K562 (cell line): ENCODE measurements around the gene RPS19BP1. TPM values are rescaled to one million over a fixed set of nuclear protein-coding genes. Genes with fewer than 3 reads are reported as not detected.
A peak's percentile ranks its signal among the peaks of the same experiment; 100 is the strongest.

ENCODE experiments used
- CEBPG ChIP-seq, 3 experiments: fragments of 200-800 bp in 1 of 3; sonication (Bioruptor generic) in 1 of 3; sonication (generic) in 1 of 3; formaldehyde crosslinking in 1 of 3; IDR thresholded peaks in 2 of 3; conservative IDR thresholded peaks in 1 of 3; 2 replicates each; pipeline versions ENCODE4 v1.6.1 to v1.8.0; 2016 to 2022; ENCODE audit warnings: missing compliant biosample characterization in 2 of 3, missing genetic modification characterization in 2 of 3, mild to moderate bottlenecking in 1 of 3, missing genetic modification reagents in 1 of 3
- CHD2 ChIP-seq: IDR thresholded peaks from 2 replicates; pipeline ENCODE4 v1.6.1; 2011; ENCODE audit warnings: low read depth, low read length
- FOXP1 ChIP-seq: sonication (generic); formaldehyde crosslinking; IDR thresholded peaks from 2 replicates; pipeline ENCODE4 v1.8.0; 2022; ENCODE audit warnings: mild to moderate bottlenecking, missing genetic modification reagents
- GABPA ChIP-seq: fragments of 200-800 bp; sonication (Bioruptor generic); conservative IDR thresholded peaks from 2 replicates; pipeline ENCODE4 v1.6.1; 2016; ENCODE audit warnings: low read depth, missing genetic modification characterization, missing compliant biosample characterization
- HDAC2 ChIP-seq: fragments of 450-650 bp; IDR thresholded peaks from 2 replicates; pipeline ENCODE4 v1.6.1; 2016; ENCODE audit warnings: mild to moderate bottlenecking
- JUN ChIP-seq, 2 experiments: sonication (generic) in 1 of 2; formaldehyde crosslinking in 1 of 2; IDR thresholded peaks; 2 replicates each; pipeline versions ENCODE4 v1.6.1 to v1.8.0; 2012 to 2022; ENCODE audit warnings: borderline replicate concordance in 2 of 2, mild to moderate bottlenecking in 2 of 2, improper control_type of control experiment in 1 of 2, low read depth in 1 of 2, low read length in 1 of 2, missing genetic modification reagents in 1 of 2
- KAT7 ChIP-seq: sonication (generic); formaldehyde crosslinking; IDR thresholded peaks from 2 replicates; pipeline ENCODE4 v1.8.0; 2022; ENCODE audit warnings: missing genetic modification reagents, mild to moderate bottlenecking, borderline replicate concordance
- MEF2D ChIP-seq: conservative IDR thresholded peaks from 2 replicates; pipeline ENCODE4 v1.6.1; 2016; ENCODE audit warnings: low read depth, missing genetic modification characterization, missing compliant biosample characterization
- MIER1 ChIP-seq: fragments of 450-650 bp; IDR thresholded peaks from 2 replicates; pipeline ENCODE4 v1.6.1; 2016; ENCODE audit warnings: antibody characterized with exemption, mild to moderate bottlenecking, low read depth
- NCOR1 ChIP-seq: fragments of 450-650 bp; IDR thresholded peaks from 2 replicates; pipeline ENCODE4 v1.6.1; 2016; ENCODE audit warnings: mild to moderate bottlenecking, moderate library complexity
- RB1 ChIP-seq: fragments of 450-650 bp; IDR thresholded peaks from 2 replicates; pipeline ENCODE4 v1.6.1; 2017; ENCODE audit warnings: low read depth, mild to moderate bottlenecking
- RBM17 ChIP-seq: fragments of 200-400 bp; formaldehyde crosslinking; IDR thresholded peaks from 2 replicates; pipeline ENCODE4 v1.6.1; 2017; ENCODE audit warnings: low read depth, mild to moderate bottlenecking, low read length, borderline replicate concordance
- SMARCA4 ChIP-seq: fragments of 450-650 bp; IDR thresholded peaks from 2 replicates; pipeline ENCODE4 v1.6.1; 2016
- SMARCC2 ChIP-seq: fragments of 450-650 bp; IDR thresholded peaks from 2 replicates; pipeline ENCODE4 v1.6.1; 2017; ENCODE audit warnings: antibody characterized with exemption, moderate library complexity, mild to moderate bottlenecking, low read depth
- STAT5A ChIP-seq: IDR thresholded peaks from 2 replicates; pipeline ENCODE4 v1.6.1; 2012; ENCODE audit warnings: low read length, inconsistent platforms, borderline replicate concordance
- TFAM ChIP-seq: fragments of 250-450 bp; sonication (Bioruptor Pico); conservative IDR thresholded peaks from 2 replicates; pipeline ENCODE4 v1.5.0; 2021; ENCODE audit warnings: mild to moderate bottlenecking, moderate library complexity
- TOE1 ChIP-seq, 2 experiments: fragments of 450-650 bp in 1 of 2; sonication (generic) in 1 of 2; formaldehyde crosslinking in 1 of 2; IDR thresholded peaks; 2 replicates each; pipeline versions ENCODE4 v1.7.1 to v1.8.0; 2016 to 2022; ENCODE audit warnings: borderline replicate concordance in 2 of 2, mild to moderate bottlenecking in 2 of 2, antibody characterized with exemption in 1 of 2, inconsistent platforms in 1 of 2, low read depth in 1 of 2, missing genetic modification reagents in 1 of 2, moderate library complexity in 1 of 2
- U2AF2 ChIP-seq: fragments of 200-400 bp; formaldehyde crosslinking; optimal IDR thresholded peaks from 2 replicates; pipeline ENCODE3; 2017; ENCODE audit warnings: low read depth, mild to moderate bottlenecking, low read length
- ZNF408 ChIP-seq: fragments of 250-450 bp; sonication (Bioruptor Pico); IDR thresholded peaks from 2 replicates; pipeline ENCODE4 v1.4.0; 2020; ENCODE audit warnings: low read depth, mild to moderate bottlenecking, moderate library complexity
- polyA plus RNA-seq, 8 experiments: library from polyadenylated mRNA; depleted of rRNA in 4 of 8; stranded (reverse) in 5 of 8; unstranded in 3 of 8; fragments of >200 nt; fragmentation: Nextera tagmentation in 2 of 8; fragmentation: Illumina TruSeq in 1 of 8; extraction: Ambion mirVana in 2 of 8; extraction: Trizol in 1 of 8; gene quantifications; 2 replicates each; pipeline versions ENCODE4 v1.2.1 to v1.2.3, GENCODE V29; 2011 to 2014; ENCODE audit warnings: inconsistent platforms in 1 of 8, missing spikeins in 1 of 8
- total RNA-seq, 7 experiments: library from RNA; depleted of rRNA in 6 of 7; stranded (reverse); fragments of >200 nt in 6 of 7; fragmentation: Illumina TruSeq in 2 of 7; extraction: Trizol in 2 of 7; gene quantifications; 2 replicates each; pipeline versions ENCODE4 v1.2.1 to v1.2.3, GENCODE V29; 2011 to 2021; ENCODE audit warnings: low replicate concordance in 1 of 7
- TF ChIP-seq, protein P1 (sequence below): fragments of 450-650 bp; formaldehyde crosslinking; IDR thresholded peaks from 2 replicates; pipeline ENCODE4 v1.4.0; 2020; ENCODE audit warnings: mild to moderate bottlenecking, moderate library complexity
- TF ChIP-seq, protein P2 (sequence below): sonication (generic); formaldehyde crosslinking; IDR thresholded peaks from 2 replicates; pipeline ENCODE4 v1.4.0; 2020; ENCODE audit warnings: mild to moderate bottlenecking, missing genetic modification reagents
- TF ChIP-seq, protein P3 (sequence below): fragments of 250-450 bp; sonication (Bioruptor Pico); IDR thresholded peaks from 2 replicates; pipeline ENCODE4 v1.5.0; 2021; ENCODE audit warnings: mild to moderate bottlenecking, borderline replicate concordance

Gene RPS19BP1
- total and polyA plus RNA-seq, 9 of the 15 experiments (the other 6 are each of a cell fraction or from before 2014, with no cell fraction given): 3.0 to 223 (median 84.3) TPM

DNA sequence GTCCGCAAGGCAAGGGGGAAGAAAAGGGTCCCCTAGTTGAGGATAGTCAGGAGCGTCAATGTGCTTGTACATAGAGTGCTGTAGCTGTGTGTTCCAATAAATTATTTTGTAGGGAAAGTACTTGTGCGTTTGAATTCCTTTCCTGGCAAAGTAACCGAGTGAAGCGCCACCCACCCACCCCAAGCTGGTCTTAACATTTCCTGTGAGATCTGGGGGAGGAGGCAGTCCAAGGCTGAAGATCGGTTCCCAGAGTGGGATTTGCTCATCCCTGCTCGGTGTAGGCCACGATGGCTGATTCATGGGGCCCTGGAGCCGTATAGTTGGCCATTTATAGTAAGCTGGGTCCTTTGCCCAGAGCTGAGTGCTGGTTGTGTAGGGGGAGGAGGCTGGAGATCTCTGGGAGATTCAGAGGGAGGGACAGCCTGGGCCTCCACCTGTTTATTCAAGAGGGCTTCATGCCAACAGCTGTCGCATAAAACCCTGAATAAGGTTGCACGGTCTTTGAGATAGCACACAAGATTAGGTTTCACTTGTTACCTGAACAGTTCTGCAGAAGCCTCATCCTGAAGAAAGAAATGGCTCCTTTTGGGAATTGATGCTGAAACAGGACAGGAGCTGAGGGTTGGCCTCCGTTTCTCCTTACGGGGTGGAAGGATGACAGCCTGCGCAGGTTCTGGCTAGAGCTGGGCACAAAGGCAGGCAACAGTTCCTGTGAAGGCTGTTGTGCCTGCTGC lies 9.8 kb downstream of the RPS19BP1 start (continued):
- TF ChIP-seq, protein P1, sequence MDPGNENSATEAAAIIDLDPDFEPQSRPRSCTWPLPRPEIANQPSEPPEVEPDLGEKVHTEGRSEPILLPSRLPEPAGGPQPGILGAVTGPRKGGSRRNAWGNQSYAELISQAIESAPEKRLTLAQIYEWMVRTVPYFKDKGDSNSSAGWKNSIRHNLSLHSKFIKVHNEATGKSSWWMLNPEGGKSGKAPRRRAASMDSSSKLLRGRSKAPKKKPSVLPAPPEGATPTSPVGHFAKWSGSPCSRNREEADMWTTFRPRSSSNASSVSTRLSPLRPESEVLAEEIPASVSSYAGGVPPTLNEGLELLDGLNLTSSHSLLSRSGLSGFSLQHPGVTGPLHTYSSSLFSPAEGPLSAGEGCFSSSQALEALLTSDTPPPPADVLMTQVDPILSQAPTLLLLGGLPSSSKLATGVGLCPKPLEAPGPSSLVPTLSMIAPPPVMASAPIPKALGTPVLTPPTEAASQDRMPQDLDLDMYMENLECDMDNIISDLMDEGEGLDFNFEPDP (CRISPR knock-in tag): no peak; the same call in 1 of the 2 replicates
- TF ChIP-seq, protein P2, sequence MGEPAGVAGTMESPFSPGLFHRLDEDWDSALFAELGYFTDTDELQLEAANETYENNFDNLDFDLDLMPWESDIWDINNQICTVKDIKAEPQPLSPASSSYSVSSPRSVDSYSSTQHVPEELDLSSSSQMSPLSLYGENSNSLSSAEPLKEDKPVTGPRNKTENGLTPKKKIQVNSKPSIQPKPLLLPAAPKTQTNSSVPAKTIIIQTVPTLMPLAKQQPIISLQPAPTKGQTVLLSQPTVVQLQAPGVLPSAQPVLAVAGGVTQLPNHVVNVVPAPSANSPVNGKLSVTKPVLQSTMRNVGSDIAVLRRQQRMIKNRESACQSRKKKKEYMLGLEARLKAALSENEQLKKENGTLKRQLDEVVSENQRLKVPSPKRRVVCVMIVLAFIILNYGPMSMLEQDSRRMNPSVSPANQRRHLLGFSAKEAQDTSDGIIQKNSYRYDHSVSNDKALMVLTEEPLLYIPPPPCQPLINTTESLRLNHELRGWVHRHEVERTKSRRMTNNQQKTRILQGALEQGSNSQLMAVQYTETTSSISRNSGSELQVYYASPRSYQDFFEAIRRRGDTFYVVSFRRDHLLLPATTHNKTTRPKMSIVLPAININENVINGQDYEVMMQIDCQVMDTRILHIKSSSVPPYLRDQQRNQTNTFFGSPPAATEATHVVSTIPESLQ (CRISPR knock-in tag): no peak
- TF ChIP-seq SMARCA4 (no peak), GABPA (tag) (no peak), U2AF2 (no peak), JUN (IDR thresholded peaks at IDR 0.05; ENCODE audit: borderline replicate concordance, low read depth, low read length) (no peak), JUN (CRISPR knock-in tag; IDR thresholded peaks at IDR 0.05; ENCODE audit: borderline replicate concordance) (no peak), ZNF408 (no peak), RB1 (no peak), STAT5A (no peak), HDAC2 (no peak), MIER1 (no peak), NCOR1 (peak; percentile 8; the same call in 1 of the 2 replicates), RBM17 (no peak), TOE1 (IDR thresholded peaks at IDR 0.05; ENCODE audit: borderline replicate concordance) (no peak), TOE1 (CRISPR knock-in tag; IDR thresholded peaks at IDR 0.05; ENCODE audit: borderline replicate concordance, low read depth) (no peak), TFAM (CRISPR knock-in tag) (no peak), KAT7 (CRISPR knock-in tag) (peak; percentile 35; the same call in 1 of the 2 replicates), CEBPG (CRISPR knock-in tag; IDR thresholded peaks at IDR 0.05) (no peak), CEBPG (tag; conservative IDR thresholded peaks at IDR 0.05 in 1 of 2, IDR thresholded peaks at IDR 0.05 in 1 of 2) (no peak), SMARCC2 (no peak), FOXP1 (CRISPR knock-in tag) (no peak), CHD2 (peak; percentile 10; the same call in 1 of the 2 replicates), MEF2D (no peak)
- TF ChIP-seq, protein P3, sequence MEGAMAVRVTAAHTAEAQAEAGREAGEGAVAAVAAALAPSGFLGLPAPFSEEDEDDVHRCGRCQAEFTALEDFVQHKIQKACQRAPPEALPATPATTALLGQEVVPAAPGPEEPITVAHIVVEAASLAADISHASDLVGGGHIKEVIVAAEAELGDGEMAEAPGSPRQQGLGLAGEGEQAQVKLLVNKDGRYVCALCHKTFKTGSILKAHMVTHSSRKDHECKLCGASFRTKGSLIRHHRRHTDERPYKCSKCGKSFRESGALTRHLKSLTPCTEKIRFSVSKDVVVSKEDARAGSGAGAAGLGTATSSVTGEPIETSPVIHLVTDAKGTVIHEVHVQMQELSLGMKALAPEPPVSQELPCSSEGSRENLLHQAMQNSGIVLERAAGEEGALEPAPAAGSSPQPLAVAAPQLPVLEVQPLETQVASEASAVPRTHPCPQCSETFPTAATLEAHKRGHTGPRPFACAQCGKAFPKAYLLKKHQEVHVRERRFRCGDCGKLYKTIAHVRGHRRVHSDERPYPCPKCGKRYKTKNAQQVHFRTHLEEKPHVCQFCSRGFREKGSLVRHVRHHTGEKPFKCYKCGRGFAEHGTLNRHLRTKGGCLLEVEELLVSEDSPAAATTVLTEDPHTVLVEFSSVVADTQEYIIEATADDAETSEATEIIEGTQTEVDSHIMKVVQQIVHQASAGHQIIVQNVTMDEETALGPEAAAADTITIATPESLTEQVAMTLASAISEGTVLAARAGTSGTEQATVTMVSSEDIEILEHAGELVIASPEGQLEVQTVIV: no peak
